Effector memory CD8-positive, alpha-beta T cell (primary cell): ENCODE results near the gene TAF8.

ENCODE experiments used
- ATAC-seq: fragments of 150-1000 bp; cut with Tn5 transposase; replicated peaks from 2 replicates; pipeline ENCODE4 v1.10.0; 2021; ENCODE audit warnings: mild to moderate bottlenecking, moderate library complexity
- DNase-seq, 3 experiments: peaks; one replicate each; pipeline ENCODE4 v3.0.0; 2021
- H3K27ac Mint-ChIP-seq, 2 donors: one replicate each; pipeline ENCODE4 v1.8.0; 2022; ENCODE audit warnings: mild to moderate bottlenecking in 2 of 2, mixed read lengths in 2 of 2, moderate library complexity in 2 of 2
- H3K27me3 Mint-ChIP-seq, 2 donors: one replicate each; pipeline ENCODE4 v1.8.0; 2022; ENCODE audit warnings: mixed read lengths in 2 of 2
- H3K36me3 Mint-ChIP-seq: one replicate; pipeline ENCODE4 v1.8.0; 2022; ENCODE audit warnings: mild to moderate bottlenecking, moderate library complexity, mixed read lengths; ENCODE audit not compliant: insufficient read depth
- H3K4me1 Mint-ChIP-seq, 2 donors: one replicate each; pipeline ENCODE4 v1.8.0; 2022; ENCODE audit warnings: low read depth in 2 of 2, mixed read lengths in 2 of 2
- H3K4me3 Mint-ChIP-seq, 2 donors: one replicate each; pipeline ENCODE4 v1.8.0; 2022; ENCODE audit warnings: mild to moderate bottlenecking in 2 of 2, mixed read lengths in 2 of 2, moderate library complexity in 2 of 2
- H3K9me3 Mint-ChIP-seq, 2 donors: one replicate each; pipeline ENCODE4 v1.8.0; 2022; ENCODE audit warnings: mixed read lengths in 2 of 2

TAF8 gene

DNA sequence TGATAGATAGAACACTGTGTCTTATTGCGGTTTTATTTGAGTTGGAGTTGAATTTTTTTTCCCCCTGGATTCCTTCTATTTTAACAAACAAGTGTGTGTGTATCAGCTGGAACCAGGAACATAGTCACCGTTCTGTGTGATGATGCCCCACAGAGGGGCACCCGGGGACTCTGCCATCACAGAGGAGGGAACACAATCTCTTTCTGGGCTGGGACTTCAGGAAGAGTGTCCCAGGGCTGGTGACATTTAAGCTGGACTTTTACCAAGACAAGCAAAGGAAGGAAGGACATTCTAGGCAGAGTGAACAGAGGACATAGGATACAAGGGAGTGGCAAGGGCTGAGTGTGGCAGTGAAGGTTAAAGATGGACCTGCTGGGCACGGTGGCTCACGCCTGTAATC is 33.2 kb downstream of the TAF8 start:
- no peak overlapping the region for H3K4me3 Mint-ChIP-seq
- no peak for DNase-seq
- ATAC-seq: no peak
- peak overlapping the region in 1 of 2 donors; percentile 6 for H3K27ac Mint-ChIP-seq
- no peaks in the 10 kb centered on the region for H3K4me1 Mint-ChIP-seq
- no peaks in the 10 kb centered on the region for H3K27me3 Mint-ChIP-seq
- H3K9me3 Mint-ChIP-seq: no peaks in the 10 kb centered on the region
- H3K36me3 Mint-ChIP-seq: peaks cover 28% of the 10 kb centered on the region

DNA sequence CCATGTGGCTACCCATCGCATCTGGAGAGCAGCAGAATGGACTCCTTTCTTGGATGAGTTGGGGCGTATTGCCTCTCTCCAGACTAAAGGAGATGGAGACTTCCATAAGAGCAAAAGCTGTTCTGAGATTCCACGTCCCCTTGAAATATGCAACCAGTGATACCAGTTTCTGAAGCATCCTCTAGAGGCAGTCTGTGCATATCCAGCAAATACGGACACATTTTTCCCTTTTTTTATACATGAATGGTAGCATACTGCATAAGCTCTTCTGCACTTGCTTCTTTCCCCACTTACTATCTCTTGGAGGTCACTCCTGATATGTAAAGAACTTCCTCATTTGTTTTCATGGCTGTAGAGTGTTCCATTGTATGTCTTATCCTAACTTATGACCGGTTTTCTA is 34.6 kb downstream of the TAF8 start:
- H3K4me3 Mint-ChIP-seq: no peak overlapping the region
- H3K4me1 Mint-ChIP-seq: no peaks in the 10 kb centered on the region
- H3K36me3 Mint-ChIP-seq: peaks cover 20% of the 10 kb centered on the region
- no peaks in the 10 kb centered on the region for H3K9me3 Mint-ChIP-seq
- H3K27me3 Mint-ChIP-seq: no peaks in the 10 kb centered on the region
- DNase-seq (no peak), ATAC-seq (no peak)
- H3K27ac Mint-ChIP-seq: no peak overlapping the region

DNA sequence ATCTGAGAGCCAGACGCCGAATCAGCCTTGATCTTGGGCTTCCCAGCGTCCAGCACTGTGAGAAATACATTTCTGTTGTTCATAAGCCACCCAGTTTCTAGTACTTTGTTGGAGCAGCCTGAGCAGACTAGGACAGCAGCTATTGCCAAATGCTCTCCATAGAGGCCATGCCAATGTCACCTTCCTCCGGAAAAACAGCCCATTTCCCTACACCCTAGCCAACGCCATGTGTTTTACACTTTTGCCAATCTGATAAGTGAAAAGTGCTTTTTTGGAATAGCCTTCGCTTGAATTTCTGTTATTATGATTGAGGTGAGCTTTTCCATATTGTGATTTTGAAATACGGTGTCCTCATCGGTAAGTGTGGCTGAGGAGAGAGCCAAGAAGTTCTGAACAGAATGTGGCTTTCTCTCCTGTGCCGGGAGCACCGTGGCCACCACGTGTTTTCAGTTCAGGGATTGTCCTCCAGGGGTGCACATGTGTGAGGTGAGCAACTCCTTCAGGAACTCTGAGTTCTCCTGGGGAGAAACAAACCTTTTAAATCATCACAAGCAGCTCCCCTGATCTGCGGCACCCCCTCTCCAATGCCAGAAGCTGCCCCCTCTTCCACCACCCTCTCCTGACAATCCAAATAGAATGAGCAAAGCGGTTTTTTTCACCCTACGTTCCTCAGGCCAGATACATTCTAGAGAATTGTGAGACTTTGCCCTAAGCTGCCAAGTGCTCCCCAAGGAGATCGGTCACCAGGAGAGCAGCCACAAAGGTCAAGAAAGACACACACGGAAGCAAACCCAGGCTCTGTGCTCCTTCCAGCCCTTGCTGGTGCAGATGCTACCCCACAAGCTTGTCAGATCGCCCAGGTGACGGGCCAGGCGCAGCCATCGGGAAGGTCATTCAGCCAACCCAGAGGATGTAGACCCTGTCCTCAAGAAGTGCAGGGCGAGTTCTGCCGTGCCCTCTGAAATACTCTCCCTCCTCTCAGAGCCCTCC is 36.0 kb downstream of the TAF8 start:
- no peak overlapping the region for H3K4me3 Mint-ChIP-seq
- peaks cover 16% of the 10 kb centered on the region for H3K36me3 Mint-ChIP-seq
- H3K4me1 Mint-ChIP-seq: no peaks in the 10 kb centered on the region
- peak overlapping the region in 1 of 2 donors; percentile 57 for H3K27ac Mint-ChIP-seq
- H3K9me3 Mint-ChIP-seq: no peaks in the 10 kb centered on the region
- ATAC-seq (no peak), DNase-seq (no peak)
- H3K27me3 Mint-ChIP-seq: no peaks in the 10 kb centered on the region

DNA sequence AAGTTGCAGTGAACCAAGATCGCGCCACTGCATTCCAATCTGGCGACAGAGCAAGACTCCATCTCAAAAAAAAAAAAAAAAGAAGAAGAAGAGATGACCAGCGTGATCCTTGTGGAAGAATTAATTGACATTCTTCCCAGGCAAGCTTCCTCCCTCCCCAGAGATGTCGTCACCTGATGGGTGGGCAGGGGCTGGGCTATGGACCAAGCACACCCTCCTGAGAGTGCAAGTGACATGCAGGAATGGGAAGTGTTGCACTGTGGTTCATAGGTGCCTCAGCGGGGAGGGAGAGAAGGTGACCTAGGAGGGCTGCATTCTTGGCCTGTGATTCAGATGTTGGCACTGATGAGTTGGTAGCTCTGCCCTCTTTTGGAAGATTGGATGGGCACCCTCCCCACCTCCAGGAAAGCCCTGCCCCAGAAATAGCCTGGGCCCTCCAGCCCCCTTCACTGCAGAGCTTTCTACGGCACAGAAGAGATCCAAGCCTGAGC is 37.8 kb downstream of the TAF8 start:
- Mint-ChIP-seq H3K36me3 (peaks cover 8% of the 10 kb centered on the region), H3K4me1 (no peaks in the 10 kb centered on the region), H3K27me3 (no peaks in the 10 kb centered on the region), H3K27ac (peak overlapping the region in 1 of 2 donors; percentile 78), H3K4me3 (no peak overlapping the region), H3K9me3 (no peaks in the 10 kb centered on the region)
- ATAC-seq (no peak), DNase-seq (no peak)

- no peaks in the 10 kb centered on the region for H3K27me3 Mint-ChIP-seq
- H3K36me3 Mint-ChIP-seq: peaks cover 7% of the 10 kb centered on the region
- H3K9me3 Mint-ChIP-seq: no peaks in the 10 kb centered on the region
- ATAC-seq: no peak
- H3K4me3 Mint-ChIP-seq: no peak overlapping the region
- peaks cover 0 to 2% of the 10 kb centered on the region in 2 donors for H3K4me1 Mint-ChIP-seq
- DNase-seq: no peak
- no peak overlapping the region for H3K27ac Mint-ChIP-seq
Measured at GRCh38 chr6:42090819-42091717, 40.7 kb downstream of the TAF8 start.

GRCh38 chr6:42091718-42092023 is 41.3 kb downstream of the TAF8 start:
- Mint-ChIP-seq H3K9me3 (no peaks in the 10 kb centered on the region), H3K27ac (no peak overlapping the region), H3K27me3 (no peaks in the 10 kb centered on the region), H3K36me3 (peaks cover 4% of the 10 kb centered on the region), H3K4me3 (no peak overlapping the region), H3K4me1 (peaks cover 0 to 2% of the 10 kb centered on the region in 2 donors)
- DNase-seq: no peak
- ATAC-seq: no peak

- peaks cover 0 to 2% of the 10 kb centered on the region in 2 donors for H3K4me1 Mint-ChIP-seq
- no peak overlapping the region for H3K4me3 Mint-ChIP-seq
- no peak for DNase-seq
- no peak overlapping the region for H3K27ac Mint-ChIP-seq
- H3K36me3 Mint-ChIP-seq: peaks cover 3% of the 10 kb centered on the region
- H3K9me3 Mint-ChIP-seq: no peaks in the 10 kb centered on the region
- ATAC-seq: no peak
- peaks cover 0 to 6% of the 10 kb centered on the region in 2 donors for H3K27me3 Mint-ChIP-seq
Measured at GRCh38 chr6:42093582-42094329, 43.4 kb downstream of the TAF8 start.

DNA sequence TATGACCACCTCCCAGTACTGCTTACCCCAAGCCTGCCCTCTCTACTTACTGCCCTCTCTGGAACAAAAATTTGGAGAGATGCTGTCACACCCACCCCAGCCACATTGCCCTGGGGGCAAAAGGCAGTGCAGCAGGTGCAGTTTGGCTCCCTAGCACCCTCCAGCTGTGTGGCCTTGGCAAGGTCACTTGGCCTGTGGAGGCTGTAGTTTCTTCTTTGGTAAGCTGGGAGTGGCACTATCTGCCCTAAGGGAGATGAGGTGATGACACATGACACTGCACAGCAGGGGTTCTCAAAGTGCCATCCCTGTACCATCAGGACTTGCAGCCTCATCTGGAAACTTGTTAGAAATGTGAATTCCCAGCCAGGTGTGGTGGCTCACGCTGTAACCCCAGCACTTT is 44.8 kb downstream of the TAF8 start:
- H3K4me1 Mint-ChIP-seq: peaks cover 0 to 2% of the 10 kb centered on the region in 2 donors
- no peak for DNase-seq
- no peak for ATAC-seq
- no peak overlapping the region for H3K4me3 Mint-ChIP-seq
- peaks cover 3% of the 10 kb centered on the region for H3K36me3 Mint-ChIP-seq
- no peak overlapping the region for H3K27ac Mint-ChIP-seq
- no peaks in the 10 kb centered on the region for H3K9me3 Mint-ChIP-seq
- H3K27me3 Mint-ChIP-seq: peaks cover 0 to 6% of the 10 kb centered on the region in 2 donors

- H3K4me3 Mint-ChIP-seq: no peak overlapping the region
- no peak overlapping the region for H3K27ac Mint-ChIP-seq
- H3K36me3 Mint-ChIP-seq: peaks cover 3% of the 10 kb centered on the region
- H3K4me1 Mint-ChIP-seq: peaks cover 0 to 2% of the 10 kb centered on the region in 2 donors
- H3K9me3 Mint-ChIP-seq: no peaks in the 10 kb centered on the region
- ATAC-seq: no peak
- peaks cover 0 to 6% of the 10 kb centered on the region in 2 donors for H3K27me3 Mint-ChIP-seq
- DNase-seq: no peak
Measured at GRCh38 chr6:42095776-42096541, 45.6 kb downstream of the TAF8 start.

DNA sequence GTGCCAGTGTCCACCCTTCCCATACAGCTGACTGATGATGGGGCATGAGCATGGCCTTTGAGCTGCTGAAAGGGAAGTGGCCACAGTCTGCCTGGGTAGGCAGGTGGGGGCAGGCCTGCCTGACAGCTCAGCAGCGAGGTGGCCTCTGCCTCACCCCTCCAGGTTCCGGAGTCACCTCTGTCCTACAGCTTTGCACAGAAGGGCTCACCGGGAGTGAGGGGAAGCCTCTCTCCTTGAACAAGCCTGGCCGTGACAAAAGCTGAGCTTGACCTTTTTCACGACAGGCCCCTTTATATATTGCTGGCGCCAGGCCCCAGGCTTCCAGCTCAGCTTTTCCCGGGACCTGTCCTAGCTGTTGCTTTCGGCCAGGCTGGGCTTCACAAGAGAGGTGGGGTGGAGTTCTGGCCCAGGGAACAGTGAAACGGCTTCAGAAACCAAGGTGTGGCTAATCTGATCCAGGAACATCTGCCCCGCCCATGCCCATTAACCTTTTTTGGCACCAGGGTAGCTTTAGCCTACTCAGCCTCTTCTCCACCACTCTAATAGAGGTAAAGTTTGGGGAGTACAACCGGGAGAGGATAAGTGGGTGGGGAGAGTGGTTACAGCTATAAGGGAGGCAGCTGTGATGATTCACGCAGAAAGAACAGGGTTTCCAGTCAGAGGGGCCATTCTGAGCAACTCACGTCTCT is 49.2 kb downstream of the TAF8 start:
- no peaks in the 10 kb centered on the region for H3K9me3 Mint-ChIP-seq
- H3K4me3 Mint-ChIP-seq: no peak overlapping the region
- H3K36me3 Mint-ChIP-seq: no peaks in the 10 kb centered on the region
- H3K27me3 Mint-ChIP-seq: peaks cover 0 to 6% of the 10 kb centered on the region in 2 donors
- H3K4me1 Mint-ChIP-seq: peaks cover 6 to 7% of the 10 kb centered on the region in 2 donors
- ATAC-seq: no peak
- no peak for DNase-seq
- H3K27ac Mint-ChIP-seq: no peak overlapping the region

DNA sequence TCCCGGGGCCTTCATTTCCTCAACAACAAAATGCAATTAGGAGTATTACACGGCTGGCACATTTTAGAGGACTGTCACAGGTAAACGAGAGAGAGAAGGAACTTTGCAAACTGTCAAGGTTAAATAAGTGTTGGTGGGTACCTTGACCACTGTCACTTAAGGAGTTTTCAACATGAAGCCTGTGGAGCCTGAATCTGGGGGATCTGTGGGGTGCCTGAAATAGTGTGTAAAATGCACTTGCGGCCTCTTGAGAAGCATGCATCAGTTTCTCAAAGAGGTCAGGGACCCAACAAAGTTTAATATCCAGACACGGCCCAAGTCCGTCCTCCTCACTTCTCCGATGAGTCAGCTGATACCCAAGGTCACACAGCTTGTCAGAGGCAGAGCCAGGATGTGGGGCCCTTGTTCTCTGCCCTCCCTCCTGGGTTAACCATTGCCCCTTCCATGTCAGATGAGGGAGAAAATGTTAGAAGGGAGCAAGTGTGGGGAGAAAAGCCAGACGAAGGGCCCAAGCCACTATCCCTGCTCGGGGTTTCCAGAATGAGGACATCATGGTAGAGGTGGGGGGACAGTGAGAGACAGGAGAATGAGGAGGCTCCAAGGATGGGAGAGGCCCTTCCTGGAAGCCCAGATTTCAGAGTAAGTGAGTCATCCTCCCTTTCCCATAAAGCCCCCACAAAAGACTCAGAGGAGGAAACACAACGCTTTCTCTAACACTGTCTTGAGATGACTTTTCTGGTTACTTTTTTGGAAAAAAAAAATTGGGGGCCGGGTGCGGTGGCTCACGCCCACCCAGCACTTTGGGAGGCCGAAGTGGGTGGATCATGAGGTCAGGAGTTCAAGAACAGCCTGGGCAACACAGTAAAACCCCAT is 49.9 kb downstream of the TAF8 start:
- H3K9me3 Mint-ChIP-seq: no peaks in the 10 kb centered on the region
- ATAC-seq (no peak), DNase-seq (no peak)
- H3K4me1 Mint-ChIP-seq: peaks cover 6 to 7% of the 10 kb centered on the region in 2 donors
- no peaks in the 10 kb centered on the region for H3K36me3 Mint-ChIP-seq
- H3K4me3 Mint-ChIP-seq: no peak overlapping the region
- peaks cover 0 to 6% of the 10 kb centered on the region in 2 donors for H3K27me3 Mint-ChIP-seq
- peak overlapping the region in 1 of 2 donors; percentile 32 for H3K27ac Mint-ChIP-seq
